ENCODE results near the gene PHLDB2. TPM values are rescaled to one million over a fixed set of nuclear protein-coding genes. Genes with fewer than 3 reads are reported as not detected.

PHLDB2 gene
- total and polyA plus RNA-seq, 8 donors = 10.6 to 149 (median 29.0) TPM

GRCh38 chr3:111971533-111972130 is 112.6 kb downstream of the PHLDB2 start:
- Histone ChIP-seq H3K36me3 (peaks cover 0 to 36% (median 27%) of the 10 kb centered on the region in 4 donors), H3K4me3 (no peak overlapping the region), H3K27ac (no peak overlapping the region), H3K9me3 (no peaks in the 10 kb centered on the region), H3K27me3 (no peaks in the 10 kb centered on the region), H3K4me1 (peaks cover 0 to 23% (median 13%) of the 10 kb centered on the region in 4 donors)
- whole genome bisulfite sequencing, 5 donors = 71 to 88% (median 77%) methylated on average over 11 of the region's 11 CpGs
- DNase-seq = peak in 1 of 2 donors; percentile 17
- intact Hi-C loops (cut with DNase I; ENCODE audit: low total_unique reads) = no loop called here
- TF ChIP-seq POLR2A (IDR thresholded peaks at IDR 0.05) = no peak
- no peak for TF ChIP-seq EP300 (IDR thresholded peaks at IDR 0.05)

DNA sequence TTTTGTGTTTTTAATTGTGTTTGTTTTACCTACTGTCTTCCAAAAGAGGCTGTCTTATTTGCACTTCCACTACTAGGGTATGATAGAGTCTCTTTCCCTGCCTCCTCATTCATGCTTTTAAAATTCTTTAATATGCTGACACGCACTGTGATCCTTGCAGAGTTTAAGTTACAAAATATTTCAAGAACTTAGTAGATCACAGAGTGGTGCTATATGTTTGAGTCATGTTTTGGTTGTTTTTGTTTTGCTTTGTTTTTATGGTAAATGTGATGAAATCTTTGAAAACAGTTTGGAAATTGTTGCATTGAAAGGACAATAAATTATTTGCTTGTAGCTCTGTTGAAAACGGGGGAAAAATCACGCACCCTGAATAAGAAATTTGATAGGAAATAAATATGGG is 113.8 kb downstream of the PHLDB2 start:
- TF ChIP-seq POLR2AphosphoS5 (IDR thresholded peaks at IDR 0.05) (no peak), POLR2A (IDR thresholded peaks at IDR 0.05) (no peak), EP300 (IDR thresholded peaks at IDR 0.05) (no peak), CTCF (IDR thresholded peaks at IDR 0.05) (no peak)
- DNase-seq = no peak
- peaks cover 0 to 11% (median 5%) of the 10 kb centered on the region in 4 donors for H3K4me1 ChIP-seq
- H3K27ac ChIP-seq = no peak overlapping the region
- intact Hi-C loops (cut with DNase I; ENCODE audit: low total_unique reads) = no loop called here
- H3K4me3 ChIP-seq = no peak overlapping the region
- H3K9me3 ChIP-seq = no peaks in the 10 kb centered on the region
- H3K27me3 ChIP-seq = no peaks in the 10 kb centered on the region
- 50 to 97% (median 83%) methylated on average over 3 of the region's 3 CpGs for WGBS, 5 donors
- peaks cover 0 to 36% (median 27%) of the 10 kb centered on the region in 4 donors for H3K36me3 ChIP-seq

DNA sequence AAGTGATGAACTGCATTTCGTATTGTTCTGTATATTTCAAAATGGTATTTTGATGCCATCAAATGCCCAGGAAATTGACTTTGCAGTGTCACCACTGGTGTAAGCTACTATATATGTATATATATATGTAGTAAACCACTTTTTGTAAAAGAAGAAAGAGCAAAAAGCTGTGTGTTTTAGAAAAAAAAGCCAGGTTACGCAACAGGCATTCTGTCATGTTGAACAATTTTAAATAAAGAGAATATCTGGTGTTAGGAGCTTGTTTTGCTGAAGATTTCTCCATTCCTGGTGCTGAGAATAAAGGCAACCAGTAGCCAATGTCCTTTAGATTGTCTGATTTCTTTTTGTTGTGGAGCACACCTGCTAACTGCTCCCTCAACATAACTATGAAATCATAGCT is 116.1 kb downstream of the PHLDB2 start:
- intact Hi-C loops (cut with DNase I; ENCODE audit: low total_unique reads) = no loop called here
- Histone ChIP-seq H3K27me3 (no peaks in the 10 kb centered on the region), H3K27ac (no peak overlapping the region), H3K36me3 (peaks cover 0 to 23% (median 17%) of the 10 kb centered on the region in 4 donors), H3K4me3 (no peak overlapping the region), H3K4me1 (peaks cover 0 to 8% (median 4%) of the 10 kb centered on the region in 4 donors), H3K9me3 (no peaks in the 10 kb centered on the region)
- WGBS, 5 donors = 72 to 98% (median 95%) methylated on average over 2 of the region's 2 CpGs
- DNase-seq = no peak
- TF ChIP-seq POLR2A (IDR thresholded peaks at IDR 0.05) (no peak), EP300 (IDR thresholded peaks at IDR 0.05) (no peak), POLR2AphosphoS5 (IDR thresholded peaks at IDR 0.05) (no peak), CTCF (IDR thresholded peaks at IDR 0.05) (no peak)

GRCh38 chr3:111976254-111976653 is 117.2 kb downstream of the PHLDB2 start:
- no peak for DNase-seq
- TF ChIP-seq EP300 (IDR thresholded peaks at IDR 0.05) (no peak), POLR2A (IDR thresholded peaks at IDR 0.05) (no peak), CTCF (IDR thresholded peaks at IDR 0.05) (no peak), POLR2AphosphoS5 (IDR thresholded peaks at IDR 0.05) (no peak)
- Histone ChIP-seq H3K27ac (no peak overlapping the region), H3K36me3 (peaks cover 0 to 22% (median 14%) of the 10 kb centered on the region in 4 donors), H3K9me3 (no peaks in the 10 kb centered on the region), H3K4me3 (no peak overlapping the region), H3K4me1 (peaks cover 6 to 19% (median 13%) of the 10 kb centered on the region in 4 donors), H3K27me3 (no peaks in the 10 kb centered on the region)
- intact Hi-C loops (cut with DNase I; ENCODE audit: low total_unique reads) = no loop called here
- WGBS, 5 donors = 61 to 79% (median 63%) methylated on average over 2 of the region's 2 CpGs

Data from stomach (tissue), 9 donors.